ENCODE measurements around the gene CELF3.
A peak's percentile ranks its signal among the peaks of the same experiment; 100 is the strongest.

The CELF3 gene

DNA sequence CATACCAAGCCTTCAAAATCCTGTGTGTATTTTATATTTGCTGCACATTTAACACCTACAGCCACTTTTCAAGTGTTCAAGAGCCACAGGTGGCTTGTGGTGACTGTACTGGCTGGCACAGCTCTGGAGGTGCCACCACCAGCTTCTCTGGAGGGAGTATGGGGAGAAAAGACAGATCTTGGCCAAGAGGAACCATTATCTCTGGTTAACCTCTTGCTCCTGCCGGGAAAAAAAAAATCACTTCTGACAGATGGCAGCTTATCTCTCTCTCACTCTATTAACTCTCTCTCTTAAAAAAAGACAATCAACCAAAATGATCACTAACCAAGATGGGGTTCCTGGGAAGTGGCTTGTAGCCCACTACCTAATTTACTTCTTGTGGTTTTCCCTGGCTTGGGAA is 3.5 kb upstream of the CELF3 start:
- WGBS: 28% methylated on average over 1 of the region's 1 CpG
- Histone ChIP-seq H3K4me3 (ENCODE audit: insufficient read depth in 1 of 2, low read depth in 1 of 2, low read length in 2 of 2) (peak overlapping the region in 1 of 2 experiments; percentile 76), H4K8ac (ENCODE audit: low read length) (no peak overlapping the region), H3K4ac (ENCODE audit: low read depth in 1 of 2, low read length in 2 of 2) (no peak overlapping the region), H2BK15ac (ENCODE audit: low read depth, poor library complexity, severe bottlenecking) (no peak overlapping the region), H2BK120ac (ENCODE audit: low read depth, low read length) (no peak overlapping the region), H4K91ac (ENCODE audit: low read length) (no peak overlapping the region), H3K9me3 (ENCODE audit: control insufficient read depth, low read length) (no peaks in the 10 kb centered on the region), H2AK5ac (ENCODE audit: low read length, severe bottlenecking) (no peak overlapping the region), H3K27me3 (ENCODE audit: control insufficient read depth in 1 of 2, insufficient read depth in 1 of 2, low read length in 2 of 2) (peaks cover 68 to 74% of the 10 kb centered on the region in 2 experiments), H2AFZ (ENCODE audit: low read depth, low read length) (no peak overlapping the region), H3K9ac (ENCODE audit: low read length) (peak overlapping the region; percentile 67), H3K23ac (ENCODE audit: low read length in 2 of 2) (no peak overlapping the region), H3K36me3 (ENCODE audit: control insufficient read depth in 1 of 2, insufficient read depth in 2 of 2, low read depth in 1 of 2, low read length in 2 of 2) (no peaks in the 10 kb centered on the region), H3K14ac (ENCODE audit: low read length in 2 of 2) (no peak overlapping the region), H3K18ac (ENCODE audit: low read depth in 1 of 2, low read length in 2 of 2) (no peak overlapping the region), H3K27ac (ENCODE audit: low read length, poor library complexity, severe bottlenecking) (no peak overlapping the region), H3K79me1 (replicated peaks; ENCODE audit: low read length, poor library complexity, severe bottlenecking) (no peaks in the 10 kb centered on the region), H3K4me2 (ENCODE audit: low read length, poor library complexity, severe bottlenecking) (no peak overlapping the region), H2BK12ac (ENCODE audit: low read length in 2 of 2) (no peak overlapping the region), H3K4me1 (ENCODE audit: control insufficient read depth, insufficient read depth, low read depth, low read length) (peaks cover 15% of the 10 kb centered on the region), H2BK5ac (ENCODE audit: low read depth, low read length, poor library complexity, severe bottlenecking) (no peak overlapping the region)
- DNase-seq: no peak

- H3K79me1 ChIP-seq (replicated peaks; ENCODE audit: low read length, poor library complexity, severe bottlenecking): no peaks in the 10 kb centered on the region
- H3K9me3 ChIP-seq (ENCODE audit: control insufficient read depth, low read length): no peaks in the 10 kb centered on the region
- no peak for DNase-seq
- no peak overlapping the region for H2BK12ac ChIP-seq (ENCODE audit: low read length in 2 of 2)
- no peak overlapping the region for H4K8ac ChIP-seq (ENCODE audit: low read length)
- no peak overlapping the region for H3K18ac ChIP-seq (ENCODE audit: low read depth in 1 of 2, low read length in 2 of 2)
- no peaks in the 10 kb centered on the region for H3K36me3 ChIP-seq (ENCODE audit: control insufficient read depth in 1 of 2, insufficient read depth in 2 of 2, low read depth in 1 of 2, low read length in 2 of 2)
- H3K4me2 ChIP-seq (ENCODE audit: low read length, poor library complexity, severe bottlenecking): no peak overlapping the region
- no peak overlapping the region for H3K14ac ChIP-seq (ENCODE audit: low read length in 2 of 2)
- H3K4ac ChIP-seq (ENCODE audit: low read depth in 1 of 2, low read length in 2 of 2): no peak overlapping the region
- H2AK5ac ChIP-seq (ENCODE audit: low read length, severe bottlenecking): no peak overlapping the region
- 63% methylated on average over 1 of the region's 4 CpGs for WGBS
- no peak overlapping the region for H2BK120ac ChIP-seq (ENCODE audit: low read depth, low read length)
- H2AFZ ChIP-seq (ENCODE audit: low read depth, low read length): no peak overlapping the region
- peaks cover 73 to 80% of the 10 kb centered on the region in 2 experiments for H3K27me3 ChIP-seq (ENCODE audit: control insufficient read depth in 1 of 2, insufficient read depth in 1 of 2, low read length in 2 of 2)
- H3K4me3 ChIP-seq (ENCODE audit: insufficient read depth in 1 of 2, low read depth in 1 of 2, low read length in 2 of 2): no peak overlapping the region
- no peak overlapping the region for H3K27ac ChIP-seq (ENCODE audit: low read length, poor library complexity, severe bottlenecking)
- H3K23ac ChIP-seq (ENCODE audit: low read length in 2 of 2): no peak overlapping the region
- H3K9ac ChIP-seq (ENCODE audit: low read length): no peak overlapping the region
- H2BK15ac ChIP-seq (ENCODE audit: low read depth, poor library complexity, severe bottlenecking): no peak overlapping the region
- no peak overlapping the region for H4K91ac ChIP-seq (ENCODE audit: low read length)
- H3K4me1 ChIP-seq (ENCODE audit: control insufficient read depth, insufficient read depth, low read depth, low read length): peaks cover 15% of the 10 kb centered on the region
- no peak overlapping the region for H2BK5ac ChIP-seq (ENCODE audit: low read depth, low read length, poor library complexity, severe bottlenecking)
These were observed 2.1 kb upstream of the CELF3 start for GRCh38 chr1:151718666-151719065.

DNA sequence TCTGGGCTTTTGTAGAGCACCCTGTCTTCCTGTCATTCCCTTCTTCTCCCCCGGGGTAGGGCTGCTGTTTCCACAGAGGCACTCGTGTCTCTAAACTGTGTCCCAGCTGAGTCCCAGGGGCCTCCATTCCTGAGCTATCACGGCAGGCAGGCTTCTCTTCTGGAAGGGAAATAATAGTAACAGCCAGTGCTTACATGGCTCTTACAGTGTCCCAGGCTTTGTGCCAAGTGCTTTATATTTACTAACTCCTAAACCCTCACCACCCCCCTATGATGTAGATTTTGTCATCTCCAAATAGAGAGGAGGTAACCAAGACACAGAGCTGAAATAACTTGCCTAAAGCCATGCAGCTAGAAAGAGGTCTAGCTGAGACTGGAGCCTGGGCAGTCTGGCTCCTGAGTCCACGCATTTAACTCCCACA is 1.4 kb upstream of the CELF3 start:
- WGBS: 74% methylated on average over 2 of the region's 4 CpGs
- no peaks in the 10 kb centered on the region for H3K9me3 ChIP-seq (ENCODE audit: control insufficient read depth, low read length)
- no peak overlapping the region for H2AK5ac ChIP-seq (ENCODE audit: low read length, severe bottlenecking)
- no peak overlapping the region for H2BK15ac ChIP-seq (ENCODE audit: low read depth, poor library complexity, severe bottlenecking)
- H3K14ac ChIP-seq (ENCODE audit: low read length in 2 of 2): no peak overlapping the region
- no peak overlapping the region for H3K27ac ChIP-seq (ENCODE audit: low read length, poor library complexity, severe bottlenecking)
- H3K4me1 ChIP-seq (ENCODE audit: control insufficient read depth, insufficient read depth, low read depth, low read length): peaks cover 15% of the 10 kb centered on the region
- H3K4me2 ChIP-seq (ENCODE audit: low read length, poor library complexity, severe bottlenecking): no peak overlapping the region
- H3K9ac ChIP-seq (ENCODE audit: low read length): no peak overlapping the region
- no peak overlapping the region for H2BK12ac ChIP-seq (ENCODE audit: low read length in 2 of 2)
- no peak overlapping the region for H3K4ac ChIP-seq (ENCODE audit: low read depth in 1 of 2, low read length in 2 of 2)
- peaks cover 78 to 85% of the 10 kb centered on the region in 2 experiments for H3K27me3 ChIP-seq (ENCODE audit: control insufficient read depth in 1 of 2, insufficient read depth in 1 of 2, low read length in 2 of 2)
- no peak overlapping the region for H2BK120ac ChIP-seq (ENCODE audit: low read depth, low read length)
- H3K36me3 ChIP-seq (ENCODE audit: control insufficient read depth in 1 of 2, insufficient read depth in 2 of 2, low read depth in 1 of 2, low read length in 2 of 2): no peaks in the 10 kb centered on the region
- DNase-seq: no peak
- H4K8ac ChIP-seq (ENCODE audit: low read length): no peak overlapping the region
- no peak overlapping the region for H3K23ac ChIP-seq (ENCODE audit: low read length in 2 of 2)
- H4K91ac ChIP-seq (ENCODE audit: low read length): no peak overlapping the region
- no peak overlapping the region for H3K18ac ChIP-seq (ENCODE audit: low read depth in 1 of 2, low read length in 2 of 2)
- no peak overlapping the region for H3K4me3 ChIP-seq (ENCODE audit: insufficient read depth in 1 of 2, low read depth in 1 of 2, low read length in 2 of 2)
- H2BK5ac ChIP-seq (ENCODE audit: low read depth, low read length, poor library complexity, severe bottlenecking): no peak overlapping the region
- H3K79me1 ChIP-seq (replicated peaks; ENCODE audit: low read length, poor library complexity, severe bottlenecking): no peaks in the 10 kb centered on the region
- no peak overlapping the region for H2AFZ ChIP-seq (ENCODE audit: low read depth, low read length)

GRCh38 chr1:151716405-151716762 is 219 bp downstream of the CELF3 start:
- Histone ChIP-seq H3K14ac (ENCODE audit: low read length in 2 of 2) (no peak overlapping the region), H2AK5ac (ENCODE audit: low read length, severe bottlenecking) (no peak overlapping the region), H3K23ac (ENCODE audit: low read length in 2 of 2) (no peak overlapping the region), H3K9ac (ENCODE audit: low read length) (no peak overlapping the region), H2BK5ac (ENCODE audit: low read depth, low read length, poor library complexity, severe bottlenecking) (no peak overlapping the region), H3K9me3 (ENCODE audit: control insufficient read depth, low read length) (no peaks in the 10 kb centered on the region), H3K36me3 (ENCODE audit: control insufficient read depth in 1 of 2, insufficient read depth in 2 of 2, low read depth in 1 of 2, low read length in 2 of 2) (no peaks in the 10 kb centered on the region), H2BK120ac (ENCODE audit: low read depth, low read length) (no peak overlapping the region), H2BK12ac (ENCODE audit: low read length in 2 of 2) (no peak overlapping the region), H3K27ac (ENCODE audit: low read length, poor library complexity, severe bottlenecking) (no peak overlapping the region), H3K18ac (ENCODE audit: low read depth in 1 of 2, low read length in 2 of 2) (no peak overlapping the region), H4K8ac (ENCODE audit: low read length) (no peak overlapping the region), H3K4me1 (ENCODE audit: control insufficient read depth, insufficient read depth, low read depth, low read length) (peaks cover 11% of the 10 kb centered on the region), H4K91ac (ENCODE audit: low read length) (no peak overlapping the region), H3K27me3 (ENCODE audit: control insufficient read depth in 1 of 2, insufficient read depth in 1 of 2, low read length in 2 of 2) (peaks cover 80 to 83% of the 10 kb centered on the region in 2 experiments), H2AFZ (ENCODE audit: low read depth, low read length) (no peak overlapping the region), H3K79me1 (replicated peaks; ENCODE audit: low read length, poor library complexity, severe bottlenecking) (no peaks in the 10 kb centered on the region), H3K4me2 (ENCODE audit: low read length, poor library complexity, severe bottlenecking) (no peak overlapping the region), H3K4ac (ENCODE audit: low read depth in 1 of 2, low read length in 2 of 2) (no peak overlapping the region), H3K4me3 (ENCODE audit: insufficient read depth in 1 of 2, low read depth in 1 of 2, low read length in 2 of 2) (no peak overlapping the region), H2BK15ac (ENCODE audit: low read depth, poor library complexity, severe bottlenecking) (no peak overlapping the region)
- DNase-seq: no peak
- WGBS: 8% methylated on average over 11 of the region's 11 CpGs
